Measurements from ENCODE around the gene RAB8B.

Gene RAB8B

DNA sequence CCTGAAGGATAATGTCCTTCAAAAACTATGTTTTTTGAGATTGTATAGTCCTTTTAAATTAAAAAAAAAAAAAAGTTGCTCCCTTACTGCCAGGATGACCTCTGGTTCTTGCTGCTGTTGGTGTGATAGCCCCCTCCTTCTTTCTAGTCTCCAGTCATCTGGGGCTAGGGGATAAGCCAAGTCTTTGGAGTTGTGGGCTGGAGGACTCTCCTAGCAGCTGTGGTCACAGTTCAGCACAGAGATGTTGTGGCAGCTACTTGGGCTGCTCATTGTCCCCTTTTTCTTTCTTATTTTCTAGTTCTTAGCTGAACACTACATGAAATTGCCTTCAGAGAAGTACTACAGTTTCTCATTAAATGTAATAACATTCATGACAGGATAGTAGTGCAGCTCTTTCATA is 48.8 kb downstream of the RAB8B start:
- no peak for DNase-seq (ENCODE audit: low read depth)

DNA sequence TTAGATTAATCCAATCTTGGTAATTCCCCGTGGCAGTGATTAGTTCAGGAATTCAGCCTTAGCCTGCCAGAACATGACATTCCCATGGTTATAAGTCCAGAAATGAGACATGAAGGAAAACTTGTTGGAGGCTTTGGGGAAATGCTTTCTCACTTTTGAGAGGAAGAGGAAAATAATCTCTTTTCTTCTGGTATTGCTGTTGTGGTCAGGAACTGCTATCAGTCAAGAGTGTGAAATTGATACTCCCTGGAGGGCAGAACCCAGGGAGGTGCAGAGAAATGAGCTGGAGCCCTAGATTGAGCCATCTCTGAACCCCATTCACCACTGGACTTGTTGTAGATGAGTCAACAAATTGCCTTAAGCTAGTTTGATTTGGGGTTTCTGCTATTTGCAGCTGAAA is 49.4 kb downstream of the RAB8B start:
- no peak for DNase-seq (ENCODE audit: low read depth)

- no peak for DNase-seq (ENCODE audit: low read depth)
Observed at GRCh38 chr15:63240109-63240508, 50.7 kb downstream of the RAB8B start.

- DNase-seq (ENCODE audit: low read depth): no peak
Observed at GRCh38 chr15:63241316-63241715, 51.9 kb downstream of the RAB8B start.

DNA sequence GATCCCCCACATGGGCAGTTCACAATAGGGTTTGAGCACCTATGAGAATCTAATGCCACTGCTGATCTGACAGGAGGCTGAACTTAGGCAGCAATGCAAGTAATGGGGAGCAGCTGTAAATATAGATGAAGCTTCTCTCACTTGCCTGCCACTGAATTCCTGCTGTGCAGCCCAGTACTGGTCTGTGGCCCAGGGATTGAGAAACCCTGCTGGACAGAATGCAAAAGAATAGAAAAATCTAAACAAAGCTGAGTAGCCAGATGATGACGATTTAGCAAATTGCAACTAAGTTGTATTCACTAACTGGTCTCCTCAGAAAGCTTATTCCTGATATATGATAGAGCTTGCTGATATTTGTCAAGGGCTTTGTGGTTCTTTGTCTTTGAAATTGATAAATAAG is 53.7 kb downstream of the RAB8B start:
- no peak for DNase-seq (ENCODE audit: low read depth)

GRCh38 chr15:63243776-63244175 is 54.4 kb downstream of the RAB8B start:
- DNase-seq (ENCODE audit: low read depth): no peak

DNA sequence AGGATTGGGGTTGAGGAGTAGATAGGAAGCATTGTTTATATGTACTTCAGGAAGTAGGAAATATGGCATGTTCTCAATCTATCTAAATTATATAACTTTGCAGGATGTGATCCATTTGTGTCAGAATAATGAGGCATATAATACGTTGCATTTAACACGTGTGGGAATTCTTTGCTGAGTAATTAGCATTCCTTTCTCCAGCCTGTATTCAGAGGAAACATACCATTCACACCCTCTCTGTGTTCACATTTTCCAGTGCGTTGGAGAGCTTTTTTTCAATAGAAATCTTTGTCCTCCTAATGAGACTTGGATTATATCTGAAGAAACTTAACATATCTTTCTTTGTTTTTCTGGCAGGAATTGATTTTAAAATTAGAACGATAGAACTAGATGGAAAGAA is 55.0 kb downstream of the RAB8B start:
- no peak for DNase-seq (ENCODE audit: low read depth)

DNA sequence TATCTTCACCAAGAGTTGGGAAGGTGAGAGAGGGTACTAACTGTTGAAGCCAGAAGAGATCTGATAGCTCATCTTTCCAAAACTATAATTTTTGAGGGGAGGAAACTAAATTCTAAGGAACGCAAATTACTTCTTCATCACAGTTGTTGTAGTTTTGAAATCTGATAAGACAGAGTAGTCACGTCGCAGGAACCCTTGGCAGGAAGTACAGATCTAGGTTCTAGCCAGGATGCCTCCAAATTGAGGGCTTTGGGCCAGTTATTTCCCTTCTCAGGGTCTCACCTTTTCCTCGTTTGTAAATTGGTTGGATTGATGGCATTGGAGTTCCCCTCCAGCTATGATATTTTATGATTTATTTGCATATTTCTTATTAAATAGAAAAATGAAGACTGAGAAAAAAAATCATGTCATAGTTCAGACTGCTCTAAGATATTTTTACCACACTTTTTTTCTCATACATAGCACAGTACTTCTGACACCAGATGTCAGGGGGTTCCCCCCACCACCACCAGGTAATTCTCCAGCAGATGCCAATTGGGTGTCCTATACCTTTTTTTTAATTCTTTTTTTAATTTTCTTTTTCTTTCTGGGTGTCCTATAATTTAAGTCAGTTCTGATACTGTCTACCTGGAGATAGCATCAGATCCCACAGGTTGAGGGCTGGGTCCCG is 55.7 kb downstream of the RAB8B start:
- no peak for DNase-seq (ENCODE audit: low read depth)

DNA sequence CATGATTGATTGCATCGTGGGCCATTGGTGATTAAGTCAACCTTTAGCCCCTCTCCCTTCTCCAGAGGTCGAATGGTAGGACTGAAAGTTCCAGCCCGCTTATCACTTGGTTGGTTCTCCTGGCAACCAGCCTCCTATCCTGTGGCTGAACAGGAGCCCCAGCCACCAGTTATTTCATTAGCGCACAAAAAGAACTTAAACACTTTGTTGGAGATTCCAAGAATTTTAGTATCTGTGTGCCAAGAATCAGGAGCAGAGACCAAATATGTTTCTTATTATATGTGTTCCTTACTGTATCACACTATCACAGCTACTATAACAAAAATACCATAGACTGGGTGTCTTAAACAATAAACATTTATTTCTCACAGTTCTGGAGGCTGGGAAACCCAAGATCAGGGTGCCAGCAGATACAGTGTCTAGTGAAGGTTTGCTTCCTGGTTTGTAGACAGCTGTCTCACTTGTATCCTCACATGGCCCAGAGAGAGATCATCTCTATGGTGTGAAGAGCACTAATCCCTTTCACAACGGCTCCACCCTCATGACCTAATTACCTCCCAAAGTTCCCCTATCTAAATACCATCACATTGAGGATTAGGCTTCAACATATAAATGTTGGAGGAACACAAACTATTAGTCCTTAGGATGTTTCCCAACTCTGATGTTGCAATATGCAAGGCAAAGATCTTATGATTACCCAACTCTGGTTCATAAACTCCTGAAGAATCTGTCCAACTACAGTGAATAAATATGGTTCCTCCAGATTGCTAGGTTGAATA is 57.5 kb downstream of the RAB8B start:
- DNase-seq (ENCODE audit: low read depth): no peak

DNA sequence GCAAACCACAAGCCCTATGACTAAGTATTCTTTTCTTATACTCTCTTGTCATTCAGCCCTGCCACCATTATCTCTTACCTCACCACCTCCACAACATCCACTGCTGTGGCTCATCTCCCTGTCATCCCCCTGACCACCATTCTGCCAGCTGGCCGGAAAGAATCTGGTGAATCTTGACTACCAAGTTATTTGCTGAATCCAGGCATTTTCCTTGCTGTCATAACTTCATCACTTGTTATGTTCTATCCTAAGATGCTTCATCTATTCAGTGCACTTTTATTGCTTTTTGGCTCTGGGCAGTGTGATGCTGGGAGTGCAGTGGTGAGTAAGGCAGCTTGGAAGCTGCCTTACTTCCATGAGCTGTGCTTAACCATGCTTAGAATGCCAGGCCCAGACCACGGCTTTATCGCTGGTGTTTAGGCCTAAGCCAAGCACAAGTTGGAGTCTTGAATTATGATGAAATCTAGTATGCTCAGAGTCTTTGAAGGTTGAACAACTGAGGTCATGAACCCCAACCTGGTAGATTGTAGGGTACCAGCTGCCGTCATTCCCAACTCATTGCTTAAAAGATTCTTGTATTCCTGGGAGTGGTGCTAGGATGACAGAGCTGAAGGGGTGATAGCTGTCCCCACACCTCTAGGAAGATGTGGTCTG is 61.0 kb downstream of the RAB8B start:
- no peak for DNase-seq (ENCODE audit: low read depth)

GRCh38 chr15:63251701-63252100 is 62.3 kb downstream of the RAB8B start:
- no peak for DNase-seq (ENCODE audit: low read depth)

DNA sequence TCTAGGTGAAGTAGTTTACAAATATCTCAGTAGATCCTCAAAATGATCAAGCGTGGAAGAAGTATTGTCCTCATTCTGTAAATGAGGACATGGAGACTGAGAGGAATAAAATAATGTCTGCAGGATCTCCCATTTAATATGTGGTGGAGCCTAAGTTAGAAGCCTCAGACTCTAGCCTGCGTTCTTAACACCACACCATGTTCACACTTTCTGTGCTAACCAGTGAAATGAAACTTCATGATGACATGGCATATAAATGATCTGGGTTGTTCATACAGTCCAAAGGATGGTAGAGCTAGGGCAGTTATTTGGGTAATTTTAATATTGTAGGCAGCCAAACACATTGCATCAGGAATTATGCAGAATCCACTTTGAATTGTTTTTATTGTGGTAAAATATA is 62.9 kb downstream of the RAB8B start:
- DNase-seq (ENCODE audit: low read depth): no peak

GRCh38 chr15:63254991-63255390 is 65.6 kb downstream of the RAB8B start:
- no peak for DNase-seq (ENCODE audit: low read depth)

DNA sequence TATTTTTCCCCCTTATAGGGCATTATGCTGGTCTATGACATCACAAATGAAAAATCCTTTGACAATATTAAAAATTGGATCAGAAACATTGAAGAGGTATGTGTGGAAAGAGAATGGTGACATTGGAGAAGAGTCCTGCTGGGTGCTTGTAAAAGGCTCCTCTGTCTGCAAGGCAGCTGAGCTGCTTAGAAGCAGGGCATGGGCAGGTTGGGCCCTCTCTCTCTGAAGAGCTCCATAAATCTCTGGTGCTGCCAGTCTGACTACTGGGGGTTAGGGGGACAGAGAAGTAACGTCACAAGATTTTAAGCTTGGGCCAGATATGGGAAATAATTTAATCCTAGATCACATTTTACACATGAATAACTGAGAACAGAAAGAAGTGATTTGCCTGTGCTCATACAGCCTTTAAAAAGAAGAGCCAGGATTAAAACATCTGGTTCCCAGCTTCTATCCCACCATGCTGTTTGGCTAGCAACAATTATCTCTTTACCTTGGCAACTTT is 66.1 kb downstream of the RAB8B start:
- no peak for DNase-seq (ENCODE audit: low read depth)

GRCh38 chr15:63256433-63257274 is 67.2 kb downstream of the RAB8B start:
- DNase-seq (ENCODE audit: low read depth): no peak

- DNase-seq (ENCODE audit: low read depth): no peak
Observed at GRCh38 chr15:63258658-63259057, 69.3 kb downstream of the RAB8B start.

DNA sequence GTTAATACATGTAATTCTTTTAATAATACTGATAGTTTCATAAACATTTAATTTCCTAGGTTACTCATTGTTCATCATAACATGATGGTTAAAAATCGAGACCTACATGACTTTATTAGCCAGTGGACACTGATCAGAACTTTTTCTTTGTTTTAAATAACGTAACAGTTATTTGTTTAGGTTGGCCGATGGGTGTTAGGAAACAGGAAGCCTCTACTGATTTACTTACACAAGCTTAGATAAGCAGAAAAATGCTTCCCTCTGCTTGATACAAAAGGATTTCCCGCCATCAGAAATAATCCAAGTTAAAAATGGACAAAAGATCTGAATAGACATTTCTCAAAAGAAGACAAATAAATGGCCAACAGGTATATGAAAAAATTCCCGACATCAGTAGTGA is 71.4 kb downstream of the RAB8B start:
- no peak for DNase-seq (ENCODE audit: low read depth)

DNA sequence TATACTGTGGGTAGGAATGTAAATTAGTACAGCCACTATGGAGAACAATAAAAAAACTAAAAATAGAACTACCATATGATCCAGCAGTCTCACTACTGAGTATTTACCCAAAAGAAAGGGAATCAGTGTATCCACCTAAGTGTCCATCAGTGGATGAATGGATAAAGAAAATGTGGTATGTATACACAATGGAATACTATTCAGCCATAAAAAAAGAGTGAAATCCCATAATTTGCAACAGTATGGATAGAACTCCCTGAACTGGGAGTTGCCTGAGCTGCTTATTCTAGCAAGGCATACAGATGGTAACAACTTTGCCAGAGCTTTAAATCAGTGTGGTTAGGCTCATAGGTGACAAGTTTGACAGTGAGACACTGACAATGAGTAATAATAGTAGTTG is 71.9 kb downstream of the RAB8B start:
- DNase-seq (ENCODE audit: low read depth): no peak

DNA sequence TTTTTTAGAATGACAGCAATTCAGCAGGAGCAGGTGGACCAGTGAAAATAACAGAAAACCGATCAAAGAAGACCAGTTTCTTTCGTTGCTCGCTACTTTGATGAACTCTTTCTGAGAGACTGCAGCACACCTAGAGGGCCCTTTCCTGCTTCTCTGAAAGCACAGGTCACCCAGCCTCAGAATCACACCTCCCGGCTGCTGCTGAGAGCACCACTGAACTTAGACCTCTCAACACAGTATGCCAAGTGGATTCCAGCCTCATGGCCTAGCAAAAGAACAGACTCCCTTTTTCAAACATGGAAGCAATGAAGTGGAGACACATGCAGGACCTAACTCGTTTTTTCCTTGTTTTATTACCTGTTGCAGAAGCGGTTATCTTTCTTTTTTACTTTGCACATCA is 74.1 kb downstream of the RAB8B start:
- no peak for DNase-seq (ENCODE audit: low read depth)

DNA sequence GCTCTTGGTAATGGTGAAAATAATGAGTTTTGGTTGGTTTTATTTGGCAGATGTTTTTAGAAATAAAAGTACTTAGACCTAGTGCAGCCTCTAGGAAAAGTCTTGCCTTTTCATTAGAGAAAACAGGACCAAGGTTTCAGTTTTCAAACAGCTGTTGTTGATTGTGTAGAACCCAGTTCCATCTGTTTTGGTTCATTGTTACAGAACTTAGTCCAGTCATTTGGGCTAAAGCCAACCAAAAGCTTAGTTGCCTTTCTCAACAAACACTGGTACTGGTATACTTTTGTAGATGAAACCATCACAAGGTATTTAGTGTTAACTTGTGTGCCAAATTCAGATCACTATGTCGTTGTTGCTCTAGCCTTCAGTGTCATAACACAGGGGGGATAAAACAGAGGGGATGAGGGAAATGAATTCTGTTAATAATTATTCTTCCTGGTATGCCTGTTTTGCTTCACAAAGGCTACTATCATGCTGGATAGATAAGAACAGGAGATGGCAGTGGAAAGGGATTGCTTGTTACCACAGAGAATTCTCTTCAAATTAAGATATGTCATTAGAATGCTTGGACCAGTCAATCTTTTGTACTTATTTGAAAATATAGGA is 75.4 kb downstream of the RAB8B start:
- no peak for DNase-seq (ENCODE audit: low read depth)

DNA sequence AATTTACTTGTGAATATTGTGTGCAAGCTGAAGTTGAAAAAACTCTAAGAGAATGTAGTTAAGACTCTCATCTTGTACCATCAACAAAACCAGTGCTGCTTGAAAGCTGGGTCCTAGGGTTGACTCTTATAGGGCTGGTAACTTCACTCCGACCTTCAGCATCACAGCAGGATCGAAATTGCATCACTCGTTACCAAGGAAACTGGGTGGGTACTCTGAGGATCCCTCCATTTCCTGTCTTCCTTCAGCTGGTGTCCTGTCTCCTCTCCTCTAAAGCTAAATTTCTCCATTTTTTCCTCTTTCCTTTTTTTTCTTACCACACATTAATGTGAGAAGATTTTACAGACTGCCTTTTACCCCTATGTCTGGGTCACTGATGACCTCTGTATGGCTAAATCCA is 85.0 kb downstream of the RAB8B start:
- DNase-seq (ENCODE audit: low read depth): no peak

Data from stimulated activated CD8-positive, alpha-beta memory T cell treated with anti-CD3 and anti-CD28 coated beads, Interleukin-12 subunit alpha, Interleukin-12 subunit beta, amount 100 ng/mL, for 4 hours (primary cell).